Activated CD8-positive, alpha-beta memory T cell treated with anti-CD3 and anti-CD28 coated beads, Interleukin-2, amount 50 U/mL, for 1 hour (primary cell): Measurements from ENCODE around the gene TRIM10.
"Not testable (repeated sequence)": the region's sequence is repeated elsewhere in the genome, so short reads cannot be mapped to it uniquely, and the experiment has no call there.

Experiments
- DNase-seq: peaks from one replicate; pipeline ENCODE4 v3.0.0-alpha.2; 2020; ENCODE audit errors: extremely low read depth

TRIM10 gene

DNA sequence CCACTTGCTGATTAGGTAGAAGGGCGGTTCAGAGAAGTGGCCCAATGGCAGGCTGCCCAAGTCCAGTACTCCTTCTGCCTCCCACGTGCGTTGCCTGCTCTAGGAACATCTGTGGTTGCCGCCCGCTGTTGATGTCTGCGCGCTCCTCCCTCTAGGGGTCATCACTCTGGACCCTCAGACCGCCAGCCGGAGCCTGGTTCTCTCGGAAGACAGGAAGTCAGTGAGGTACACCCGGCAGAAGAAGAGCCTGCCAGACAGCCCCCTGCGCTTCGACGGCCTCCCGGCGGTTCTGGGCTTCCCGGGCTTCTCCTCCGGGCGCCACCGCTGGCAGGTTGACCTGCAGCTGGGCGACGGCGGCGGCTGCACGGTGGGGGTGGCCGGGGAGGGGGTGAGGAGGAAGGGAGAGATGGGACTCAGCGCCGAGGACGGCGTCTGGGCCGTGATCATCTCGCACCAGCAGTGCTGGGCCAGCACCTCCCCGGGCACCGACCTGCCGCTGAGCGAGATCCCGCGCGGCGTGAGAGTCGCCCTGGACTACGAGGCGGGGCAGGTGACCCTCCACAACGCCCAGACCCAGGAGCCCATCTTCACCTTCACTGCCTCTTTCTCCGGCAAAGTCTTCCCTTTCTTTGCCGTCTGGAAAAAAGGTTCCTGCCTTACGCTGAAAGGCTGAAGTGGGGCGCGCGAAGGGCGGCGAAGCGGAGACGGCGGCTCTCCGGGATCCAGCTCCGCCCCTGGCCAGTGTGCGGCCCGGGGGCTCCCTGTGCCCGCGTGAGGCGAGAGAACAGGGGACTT, 10.9 kb upstream of the TRIM10 start:
- DNase-seq: no peak

DNA sequence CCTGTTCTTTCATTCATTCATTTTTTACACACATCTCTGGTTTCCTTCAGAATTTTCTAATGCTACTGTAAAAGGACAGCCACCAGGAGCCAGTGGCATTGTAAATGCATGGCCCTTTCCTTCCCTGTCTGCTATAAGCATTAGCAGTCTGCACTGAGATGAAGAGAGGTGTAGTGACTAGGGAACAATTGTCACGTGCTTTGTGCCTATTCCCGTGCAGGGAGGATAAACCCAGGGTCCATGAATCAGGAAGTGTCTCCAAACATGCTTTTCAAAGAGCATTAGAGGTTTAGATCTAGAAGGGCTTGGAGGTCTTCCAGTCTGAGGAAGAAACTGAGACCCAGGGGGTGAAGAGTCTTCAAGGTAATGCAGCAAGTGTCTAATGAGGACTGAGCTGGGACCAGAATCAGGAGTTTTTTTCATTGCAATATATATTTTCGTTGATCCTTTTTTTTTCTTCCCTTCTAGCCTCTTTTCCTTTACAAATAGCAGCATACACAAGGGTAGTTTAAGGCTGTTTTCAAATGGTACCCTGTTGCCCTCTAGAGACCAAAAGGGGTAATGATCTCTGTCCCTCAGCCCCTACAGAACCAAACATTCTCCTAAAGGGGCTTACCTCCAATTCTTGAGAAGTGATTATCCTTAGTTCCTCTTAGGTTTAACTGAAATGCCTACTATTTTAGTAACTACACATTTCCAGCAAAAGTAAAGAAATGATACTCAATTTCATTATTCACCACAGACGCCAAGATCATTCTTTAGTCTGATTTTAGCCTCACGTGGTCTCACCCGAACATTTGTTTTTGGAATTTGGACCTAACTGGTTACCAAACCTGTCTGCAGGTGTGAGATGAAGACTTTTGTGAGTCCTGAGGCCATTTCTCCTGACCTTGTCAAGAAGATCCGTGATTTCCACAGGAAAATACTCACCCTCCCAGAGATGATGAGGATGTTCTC, 8.9 kb upstream of the TRIM10 start:
- DNase-seq: no peak

DNA sequence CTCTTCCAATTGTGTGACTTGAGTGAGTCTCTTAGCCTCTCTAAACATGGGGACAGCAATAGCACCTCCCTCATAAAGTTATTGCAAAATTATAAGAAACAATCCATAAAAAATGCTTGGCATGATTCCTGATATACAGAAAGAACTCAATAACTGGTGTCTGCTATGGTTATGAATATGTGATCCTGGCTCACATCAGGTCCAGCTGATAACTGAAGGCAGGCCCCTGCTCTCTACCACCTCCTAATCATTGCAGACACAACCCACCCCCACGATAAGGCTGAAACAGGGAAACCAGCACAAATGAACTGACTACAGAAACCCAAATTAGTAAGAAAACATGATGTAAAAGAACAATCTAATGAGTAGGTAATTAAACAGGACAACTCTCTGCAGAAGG, 7.7 kb upstream of the TRIM10 start:
- DNase-seq: no peak

DNA sequence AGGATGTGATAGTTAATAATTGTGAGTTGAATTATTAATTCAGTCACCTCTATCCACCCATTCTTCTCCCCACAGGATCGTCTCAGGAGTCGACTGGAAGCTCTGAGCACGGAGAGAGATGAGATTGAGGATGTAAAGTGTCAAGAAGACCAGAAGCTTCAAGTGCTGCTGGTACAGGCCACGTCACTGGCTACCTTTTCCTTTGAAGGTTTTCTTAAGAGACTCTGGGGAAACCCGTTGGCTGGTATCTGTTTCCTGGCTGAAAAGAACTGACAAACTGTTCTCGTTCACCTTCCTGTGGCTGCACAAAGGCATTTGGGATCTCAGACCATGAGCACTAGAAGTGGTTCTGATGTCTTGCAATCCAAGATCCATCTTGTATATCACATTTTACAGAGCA, 6.1 kb upstream of the TRIM10 start:
- DNase-seq: no peak

DNA sequence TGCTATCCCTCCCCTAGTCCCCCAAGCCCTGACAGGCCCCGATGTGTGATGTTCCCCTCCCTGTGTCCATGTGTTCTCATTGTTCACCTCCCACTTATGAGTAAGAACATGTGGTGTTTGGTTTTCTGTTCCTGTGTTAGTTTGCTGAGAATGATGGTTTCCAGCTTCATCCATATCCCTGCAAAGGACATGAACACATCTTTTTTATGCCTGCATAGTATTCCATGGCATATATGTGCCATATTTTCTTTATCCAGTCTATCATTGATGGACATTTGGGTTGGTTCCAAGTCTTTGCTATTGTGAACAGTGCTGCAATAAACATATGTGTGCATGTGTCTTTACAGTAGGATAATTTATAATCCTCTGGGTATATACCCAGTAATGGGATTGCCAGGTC, 4.2 kb upstream of the TRIM10 start:
- DNase-seq: not testable (repeated sequence)

DNA sequence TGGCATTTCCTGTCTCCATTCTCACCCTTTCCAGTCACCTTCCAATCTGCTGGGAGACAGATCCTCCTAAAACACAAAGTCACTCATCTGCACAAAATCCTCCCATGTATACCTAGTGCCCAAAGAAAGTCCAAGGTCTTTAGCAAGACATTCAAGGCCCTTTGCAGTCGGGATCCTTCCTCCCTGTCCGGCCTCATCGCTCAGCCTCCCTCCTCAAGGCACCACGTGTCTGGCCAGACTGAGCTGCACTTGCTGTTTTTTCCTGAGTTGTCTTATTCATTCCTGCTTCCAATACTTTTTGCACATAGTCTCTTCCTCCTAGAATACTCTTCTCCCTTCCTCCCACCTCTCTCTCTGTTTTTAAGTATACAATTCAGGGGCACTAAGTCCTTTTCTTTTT, 3.7 kb upstream of the TRIM10 start:
- no peak for DNase-seq

DNA sequence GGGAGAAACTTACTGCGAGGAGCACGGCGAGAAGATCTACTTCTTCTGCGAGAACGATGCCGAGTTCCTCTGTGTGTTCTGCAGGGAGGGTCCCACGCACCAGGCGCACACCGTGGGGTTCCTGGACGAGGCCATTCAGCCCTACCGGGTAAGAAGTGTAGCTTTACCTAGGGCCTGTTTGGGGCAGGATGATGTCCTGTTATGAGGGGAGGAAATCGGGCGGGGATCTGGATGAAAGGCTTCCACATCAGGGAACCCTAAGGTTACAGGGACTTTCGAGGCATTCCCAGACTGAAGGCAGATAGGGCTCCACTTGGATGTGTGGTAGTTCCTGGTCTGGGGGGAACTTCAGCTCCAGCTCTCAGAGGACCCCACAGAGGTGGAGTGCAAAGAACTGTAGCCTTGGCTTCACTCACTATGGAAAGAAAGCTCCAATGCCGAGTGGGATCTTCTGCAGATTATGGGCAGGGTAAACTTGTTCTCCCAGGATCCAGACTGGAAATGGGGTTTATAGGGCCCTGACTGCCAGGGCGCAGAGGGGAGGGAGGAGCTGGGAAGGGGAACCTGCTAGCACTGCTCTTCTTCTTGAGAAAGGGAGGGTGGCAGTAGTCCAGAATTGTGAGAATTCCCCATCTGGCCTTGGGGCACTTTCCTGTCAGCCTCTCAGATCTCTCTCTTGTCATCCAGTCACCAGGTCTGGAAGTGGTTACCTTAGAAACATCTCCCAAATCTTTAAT, 3.1 kb upstream of the TRIM10 start:
- DNase-seq: no peak

DNA sequence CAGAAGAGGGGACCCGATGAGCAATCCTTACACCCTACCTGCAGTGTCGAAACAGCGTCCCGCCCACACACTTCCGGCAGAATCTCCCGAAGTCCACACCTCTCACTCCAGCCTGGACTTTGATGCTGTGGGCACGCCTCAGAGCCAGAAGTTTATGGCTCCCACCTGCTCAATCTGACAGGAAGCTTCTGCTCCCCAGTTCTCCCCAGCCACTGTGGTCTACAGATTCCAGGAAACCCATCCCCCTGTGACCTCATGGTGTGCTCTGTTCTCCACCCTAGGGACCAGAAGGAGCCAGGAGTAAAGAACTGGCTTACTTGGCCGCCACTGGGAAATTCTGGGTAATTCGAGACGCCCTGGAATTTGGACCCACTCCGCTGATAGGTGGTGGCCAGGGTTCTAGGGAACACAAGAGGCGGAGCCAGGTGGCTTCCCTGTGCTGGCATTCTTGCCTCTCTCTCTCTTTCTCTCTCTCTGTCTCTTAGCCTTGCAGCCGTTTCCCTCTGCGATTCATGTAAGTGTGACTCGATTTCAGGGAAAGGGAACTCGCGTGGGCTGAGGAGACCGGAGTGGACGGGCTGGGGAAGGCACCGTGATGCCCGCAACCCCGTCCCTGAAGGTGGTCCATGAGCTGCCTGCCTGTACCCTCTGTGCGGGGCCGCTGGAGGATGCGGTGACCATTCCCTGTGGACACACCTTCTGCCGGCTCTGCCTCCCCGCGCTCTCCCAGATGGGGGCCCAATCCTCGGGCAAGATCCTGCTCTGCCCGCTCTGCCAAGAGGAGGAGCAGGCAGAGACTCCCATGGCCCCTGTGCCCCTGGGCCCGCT, 2.3 kb upstream of the TRIM10 start, which contains the start of gene TRIM15:
TSS of gene TRIM15 (plus strand) at position 457 of the 828 bp plus-strand sequence. CDS start at position 596, 139 bp downstream.
- no peak for DNase-seq

DNA sequence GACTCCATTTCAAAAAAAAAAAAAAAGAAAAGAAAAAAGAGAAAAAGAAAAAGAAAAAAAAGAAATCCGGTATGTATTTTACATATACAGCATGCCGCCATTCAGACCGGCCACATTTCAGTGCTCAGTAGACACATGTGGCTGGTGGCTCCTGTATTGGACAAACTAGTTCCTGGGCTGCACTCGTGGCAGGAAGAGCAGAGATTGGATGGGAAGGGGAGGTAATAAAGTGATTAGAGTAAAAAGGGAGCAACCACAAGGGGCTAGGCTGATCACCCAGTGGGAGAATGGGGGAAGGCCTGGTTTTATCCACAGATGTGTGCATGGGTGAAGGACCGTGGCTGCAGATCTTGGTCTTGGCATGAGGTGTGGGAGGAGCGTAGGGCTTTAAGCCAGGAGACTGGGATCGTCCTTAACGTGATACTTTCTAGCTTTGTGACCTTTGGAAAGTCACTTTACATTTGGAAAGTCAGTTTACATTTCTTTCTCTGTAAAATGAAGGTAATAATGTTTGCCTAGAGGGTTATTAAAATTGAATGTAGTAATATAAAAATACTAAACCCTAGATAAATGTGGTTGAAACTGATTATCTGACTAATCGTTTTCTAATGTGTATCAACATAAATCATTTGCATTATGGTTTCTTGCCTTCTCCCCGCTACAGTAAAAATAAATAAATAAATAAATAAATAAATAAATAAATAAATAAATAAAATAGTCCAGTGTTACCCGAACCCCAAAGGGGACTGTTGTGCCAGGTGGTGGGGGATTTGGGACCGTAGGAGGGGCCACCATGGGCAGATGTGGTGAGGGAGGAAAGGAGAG, 1.5 kb upstream of the TRIM10 start:
- no peak for DNase-seq

DNA sequence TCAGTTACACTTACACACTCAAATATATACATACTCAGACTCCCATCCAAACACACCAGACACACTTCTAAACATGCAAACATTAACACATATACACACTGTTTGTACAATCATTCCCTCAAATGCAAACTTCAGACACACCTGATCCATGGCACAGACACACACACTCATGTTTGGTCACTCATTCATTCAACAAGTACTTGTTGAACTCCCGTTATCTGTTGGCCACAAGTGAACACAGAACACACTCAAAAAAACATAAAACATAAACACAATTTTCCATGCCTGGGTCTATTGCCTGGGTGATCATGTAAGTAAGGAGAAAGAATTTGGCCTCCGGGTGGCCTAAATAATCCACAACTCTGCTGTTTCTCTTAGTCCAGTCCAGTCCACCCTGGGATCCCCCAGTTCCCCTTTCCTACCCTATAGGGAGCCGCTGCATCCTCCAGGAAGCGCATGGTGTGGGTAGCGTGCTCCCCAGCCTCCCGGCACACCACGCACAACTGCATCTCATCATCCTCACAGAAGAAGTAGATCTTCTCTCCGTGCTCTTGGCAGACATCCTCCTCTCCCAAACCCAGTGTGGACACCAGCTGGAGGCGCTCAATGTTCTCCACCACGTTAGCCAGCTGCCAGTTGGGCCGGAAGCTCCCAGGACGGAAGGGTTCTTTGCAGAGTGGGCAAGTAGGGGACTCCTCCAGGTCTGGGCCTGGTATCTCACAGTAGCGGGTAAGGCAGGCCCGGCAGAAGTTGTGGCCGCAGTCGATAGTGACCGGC, 815 bp downstream of the TRIM10 start:
- no peak for DNase-seq

DNA sequence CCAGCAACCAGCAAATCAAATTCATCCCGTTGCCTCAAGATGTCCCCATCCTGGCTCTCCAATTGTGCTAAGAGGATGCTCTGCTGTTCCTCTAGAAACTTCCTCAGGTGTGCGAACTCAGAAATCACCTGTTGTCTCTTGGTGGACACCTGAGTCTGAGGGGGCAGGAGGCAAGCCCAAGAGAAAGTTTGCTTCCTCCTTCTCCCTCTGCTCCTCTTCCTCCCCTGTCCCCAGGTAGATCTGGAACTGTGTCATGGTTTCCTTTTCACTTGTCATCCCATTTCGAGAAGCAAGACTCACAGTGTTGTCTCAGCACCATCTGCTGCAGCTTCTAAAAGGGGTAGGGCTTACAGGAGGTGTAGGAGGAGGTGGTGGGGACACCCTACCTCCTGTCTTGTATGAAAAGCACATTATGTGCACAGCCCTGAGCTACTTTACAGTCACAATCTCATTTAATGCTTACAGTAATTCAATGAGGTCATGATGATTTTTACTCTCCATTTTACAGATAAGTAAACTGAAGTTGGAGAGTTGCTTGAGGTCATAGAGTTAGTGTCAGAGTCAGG, 2.5 kb downstream of the TRIM10 start:
- DNase-seq: no peak

DNA sequence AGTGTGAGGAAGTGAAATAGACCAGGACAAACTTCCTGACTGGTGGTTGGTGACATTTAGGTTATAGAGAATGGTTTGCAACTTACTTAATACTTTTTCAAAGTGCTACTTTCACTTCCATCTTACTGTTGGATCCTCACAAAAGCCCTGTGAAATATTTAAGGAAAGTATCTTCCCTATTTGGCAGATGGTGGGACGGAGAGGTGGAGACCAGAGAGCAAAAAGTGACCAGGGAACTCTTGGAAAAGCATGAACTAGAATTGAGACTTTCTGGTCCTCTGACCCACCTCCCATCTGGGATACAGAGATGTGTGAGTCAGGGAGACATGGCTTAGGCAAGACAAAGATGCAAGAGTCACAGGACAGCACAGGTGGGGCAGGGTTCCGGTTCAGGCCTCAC, 3.0 kb downstream of the TRIM10 start:
- DNase-seq: no peak

DNA sequence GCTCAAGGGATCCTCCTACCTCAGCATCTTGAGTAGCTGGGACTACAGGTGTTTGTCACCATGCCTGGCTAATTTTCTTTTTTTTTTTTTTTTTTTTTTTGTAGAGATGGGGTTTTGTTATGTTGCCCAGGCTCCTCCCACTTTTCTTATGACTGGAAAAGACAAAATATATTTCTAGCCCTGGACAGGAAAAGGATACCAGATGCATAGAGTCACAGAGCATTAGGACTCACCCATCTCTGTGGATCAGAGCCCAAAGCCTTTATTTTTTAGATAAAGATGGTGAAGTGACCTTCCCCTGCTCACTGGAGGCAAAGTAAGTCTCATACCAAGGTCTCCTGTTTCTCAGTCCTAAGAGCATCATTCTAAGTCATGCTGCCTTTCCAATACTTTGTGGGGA, 3.4 kb downstream of the TRIM10 start:
- no peak for DNase-seq

DNA sequence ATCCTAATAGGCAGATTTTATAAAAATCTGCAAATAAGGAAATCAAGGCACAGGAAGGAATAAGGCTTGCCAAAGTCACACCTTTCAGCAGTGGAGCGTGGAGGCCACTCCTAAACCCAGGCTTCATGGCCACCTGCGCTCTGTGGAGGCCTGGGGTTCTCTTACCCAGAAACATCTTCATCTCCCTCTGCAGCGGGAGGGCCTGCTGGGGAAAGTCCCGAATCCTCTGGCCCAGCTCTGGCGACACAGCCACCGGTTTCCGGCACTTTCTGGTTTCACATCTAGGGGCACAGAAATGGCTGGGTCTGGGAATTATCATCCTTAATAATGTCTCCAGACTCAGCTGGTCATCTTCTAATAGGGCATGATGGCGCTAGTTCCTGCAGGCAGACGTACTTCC, 4.2 kb downstream of the TRIM10 start:
- no peak for DNase-seq

DNA sequence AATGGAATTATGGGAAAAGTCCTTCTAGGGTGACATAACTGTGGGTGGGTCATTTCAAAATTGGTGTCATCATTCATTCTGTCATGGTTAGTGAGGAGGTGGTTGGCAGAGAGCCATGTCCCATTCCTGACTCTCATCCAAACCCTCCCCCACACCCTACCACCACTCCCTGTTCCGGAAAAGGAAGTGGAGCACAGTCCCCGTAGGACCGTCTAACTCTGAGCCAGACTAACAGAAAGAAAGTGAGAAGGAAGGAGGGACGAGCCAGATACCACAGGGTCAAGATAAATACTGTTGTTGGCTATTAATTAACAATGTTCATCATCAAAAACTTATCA, 4.8 kb downstream of the TRIM10 start:
- no peak for DNase-seq

DNA sequence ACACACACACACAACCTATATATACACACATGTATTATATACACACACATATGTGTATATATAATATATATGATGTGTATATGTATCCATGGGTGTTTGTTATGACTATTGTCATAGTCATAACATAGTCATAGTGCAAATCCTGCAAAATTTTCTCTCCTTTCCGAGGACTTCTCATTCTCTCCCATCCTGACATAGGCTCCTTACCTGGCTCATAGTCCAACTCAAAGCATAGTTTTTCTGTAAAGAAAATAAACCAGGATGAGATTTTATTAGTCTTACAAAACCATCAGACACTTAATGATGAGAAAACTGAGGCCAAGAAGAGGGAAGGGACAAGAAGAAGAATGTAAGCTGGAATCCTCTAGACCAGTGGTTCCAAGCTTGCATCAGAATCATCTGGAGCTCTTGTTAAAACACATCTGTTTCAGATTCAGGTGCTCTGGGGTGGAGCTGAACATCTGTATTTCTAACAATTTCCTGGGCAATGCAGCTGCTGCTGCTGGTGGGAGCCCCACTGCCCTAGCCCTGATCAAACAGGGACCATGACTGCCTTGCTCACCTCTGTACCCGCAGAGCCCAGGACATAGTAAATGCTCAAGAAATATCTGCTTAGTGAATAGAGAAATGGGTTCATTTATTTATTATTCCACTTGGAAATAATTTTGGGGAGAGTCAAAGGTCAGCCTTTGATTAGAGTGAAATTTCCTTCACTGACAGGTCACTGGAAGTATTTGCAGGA, 5.3 kb downstream of the TRIM10 start:
- DNase-seq: no peak

DNA sequence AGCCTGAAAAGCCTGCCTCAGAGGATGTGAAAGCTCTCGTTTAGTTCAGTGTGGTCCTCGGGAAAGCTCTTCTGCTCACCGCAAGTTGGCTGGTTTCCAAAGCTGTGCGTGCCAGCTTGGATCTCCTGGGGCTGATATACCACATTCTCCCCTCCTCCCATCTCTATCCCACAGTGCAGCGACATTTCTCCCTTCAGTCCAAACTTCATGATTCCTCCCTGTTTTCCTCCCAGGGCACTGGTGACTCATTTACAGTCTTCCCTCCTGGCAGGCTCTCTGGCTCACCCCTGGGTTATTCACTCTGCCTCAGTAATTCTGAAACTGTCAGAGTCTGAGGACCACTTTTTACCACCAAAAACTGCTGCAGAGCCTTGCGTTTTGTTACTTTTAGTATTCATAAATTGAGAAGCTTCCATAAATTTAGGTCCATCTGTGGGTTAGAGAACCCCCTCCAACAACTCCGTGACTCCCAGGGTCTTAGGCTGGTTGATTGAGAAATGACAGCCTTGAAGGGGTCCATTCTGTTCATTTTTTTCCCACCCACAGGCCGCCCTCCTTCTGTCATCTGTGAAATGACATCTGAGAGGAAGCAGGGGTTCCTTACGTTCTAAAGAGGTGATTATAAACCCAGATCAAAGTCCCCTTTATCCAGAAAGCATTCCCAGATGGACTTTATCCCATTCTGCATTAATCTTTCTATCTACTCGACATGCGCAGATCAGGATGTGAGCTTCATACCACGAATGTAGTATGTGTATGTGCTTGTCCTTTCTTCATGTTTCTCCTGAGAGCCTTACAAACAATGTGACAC, 6.1 kb downstream of the TRIM10 start:
- DNase-seq: no peak

DNA sequence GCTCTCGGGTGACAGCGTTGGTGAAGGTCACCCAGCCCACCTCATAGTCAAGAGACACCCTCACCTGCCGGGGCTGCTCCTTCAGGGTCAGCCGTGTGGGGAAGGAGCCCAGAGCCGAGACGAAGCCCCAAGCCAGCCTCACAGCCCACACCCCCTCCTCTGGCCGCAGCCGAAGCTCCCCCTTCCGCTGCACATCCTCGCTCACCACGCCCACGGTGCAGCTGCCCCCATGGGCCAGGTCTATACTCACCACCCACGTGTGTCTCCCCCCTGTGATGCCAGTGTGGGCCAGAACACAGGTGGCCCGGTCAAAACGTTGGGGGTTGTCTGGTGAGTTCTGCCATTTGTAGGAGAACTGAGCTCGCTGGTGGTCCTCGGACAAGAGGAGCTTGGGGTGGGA, 7.0 kb downstream of the TRIM10 start:
- DNase-seq: no peak
